Ishikawa (cell line): Measurements from ENCODE around the gene ARHGAP42.

Source experiments
- CEBPB ChIP-seq: IDR thresholded peaks from 2 replicates; pipeline ENCODE4 v1.6.1; 2012
- CREB1 ChIP-seq: IDR thresholded peaks from 2 replicates; pipeline ENCODE4 v1.6.1; 2012; ENCODE audit warnings: low read depth
- EGR1 ChIP-seq: IDR thresholded peaks from 2 replicates; pipeline ENCODE4 v1.6.1; 2012
- EP300 ChIP-seq: IDR thresholded peaks from 2 replicates; pipeline ENCODE4 v1.6.1; 2012; ENCODE audit warnings: borderline replicate concordance
- FOXM1 ChIP-seq: IDR thresholded peaks from 2 replicates; pipeline ENCODE4 v1.6.1; 2012; ENCODE audit warnings: low read depth, borderline replicate concordance
- MAX ChIP-seq: IDR thresholded peaks from 2 replicates; pipeline ENCODE4 v1.6.1; 2012
- NFIC ChIP-seq: IDR thresholded peaks from 2 replicates; pipeline ENCODE4 v1.6.1; 2012
- RAD21 ChIP-seq: IDR thresholded peaks from 2 replicates; pipeline ENCODE4 v1.6.1; 2012; ENCODE audit warnings: low read depth
- TAF1 ChIP-seq: IDR thresholded peaks from 2 replicates; pipeline ENCODE4 v1.6.1; 2012; ENCODE audit warnings: low read depth, mild to moderate bottlenecking
- TCF12 ChIP-seq: IDR thresholded peaks from 2 replicates; pipeline ENCODE4 v1.6.1; 2012; ENCODE audit warnings: low read depth
- TEAD4 ChIP-seq: IDR thresholded peaks from 2 replicates; pipeline ENCODE4 v1.6.1; 2012
- YY1 ChIP-seq: IDR thresholded peaks from 2 replicates; pipeline ENCODE4 v1.6.1; 2012; ENCODE audit warnings: low read depth
- ZBTB7A ChIP-seq: IDR thresholded peaks from 2 replicates; pipeline ENCODE4 v1.6.1; 2012; ENCODE audit warnings: low read depth
- TF ChIP-seq, protein P1 (sequence below): IDR thresholded peaks from 2 replicates; pipeline ENCODE4 v1.6.1; 2012
- TF ChIP-seq, protein P2 (sequence below): IDR thresholded peaks from 2 replicates; pipeline ENCODE4 v1.6.1; 2012; ENCODE audit warnings: low read depth, mild to moderate bottlenecking

Gene ARHGAP42

DNA sequence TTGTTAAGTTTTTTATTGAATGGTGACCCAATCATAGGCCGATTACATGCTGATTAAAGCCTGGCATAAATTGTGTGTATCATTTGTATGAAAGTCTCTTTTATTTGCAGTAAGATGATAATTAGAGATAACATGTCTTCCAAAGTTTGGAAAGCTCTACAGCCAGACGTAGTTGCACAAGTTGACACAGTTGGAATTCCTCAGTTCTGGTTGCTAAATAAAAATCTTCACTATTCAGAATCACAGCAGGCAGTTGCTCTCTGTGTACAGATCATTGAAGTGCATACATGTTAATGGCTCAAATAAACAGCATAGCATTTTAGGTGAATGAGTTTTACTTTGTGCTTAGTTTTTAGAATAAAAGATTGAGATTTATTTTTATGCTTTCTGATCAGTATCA is 69.5 kb downstream of the ARHGAP42 start:
- TF ChIP-seq, protein P1, sequence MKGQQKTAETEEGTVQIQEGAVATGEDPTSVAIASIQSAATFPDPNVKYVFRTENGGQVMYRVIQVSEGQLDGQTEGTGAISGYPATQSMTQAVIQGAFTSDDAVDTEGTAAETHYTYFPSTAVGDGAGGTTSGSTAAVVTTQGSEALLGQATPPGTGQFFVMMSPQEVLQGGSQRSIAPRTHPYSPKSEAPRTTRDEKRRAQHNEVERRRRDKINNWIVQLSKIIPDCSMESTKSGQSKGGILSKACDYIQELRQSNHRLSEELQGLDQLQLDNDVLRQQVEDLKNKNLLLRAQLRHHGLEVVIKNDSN: no peak
- no peak for TF ChIP-seq CREB1
- no peak for TF ChIP-seq TAF1
- TF ChIP-seq NFIC: no peak
- no peak for TF ChIP-seq TEAD4
- no peak for TF ChIP-seq YY1

- no peak for TF ChIP-seq FOXM1
These were observed 70.6 kb downstream of the ARHGAP42 start for GRCh38 chr11:100757646-100758045.

DNA sequence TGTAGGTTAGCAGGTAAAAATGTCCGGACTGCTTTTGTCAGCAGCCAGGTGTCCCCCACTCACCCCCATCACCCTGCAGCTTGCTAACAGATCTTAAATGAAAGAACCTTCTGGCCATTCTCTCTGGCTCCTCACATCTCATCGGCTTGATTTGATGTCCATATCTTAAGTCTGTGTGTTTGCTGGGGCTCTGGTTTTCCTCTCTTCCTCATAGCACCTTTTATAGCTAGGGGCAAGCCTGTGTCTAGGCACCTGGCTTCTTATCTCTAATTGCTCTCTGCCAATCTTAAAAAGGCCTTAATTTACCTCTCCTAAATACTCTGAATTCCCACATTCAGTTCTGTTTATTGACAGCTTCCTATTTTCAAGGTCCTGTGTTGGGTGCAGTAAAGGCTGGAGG is 72.0 kb downstream of the ARHGAP42 start:
- TF ChIP-seq NFIC (no peak), RAD21 (no peak), MAX (no peak), EP300 (no peak), YY1 (no peak), TAF1 (no peak), FOXM1 (no peak)
- TF ChIP-seq, protein P1: no peak

GRCh38 chr11:100759856-100760255 is 72.8 kb downstream of the ARHGAP42 start:
- TF ChIP-seq, protein P1: no peak
- TF ChIP-seq FOXM1 (no peak), ZBTB7A (no peak), EP300 (no peak), MAX (no peak)
- TF ChIP-seq, protein P2, sequence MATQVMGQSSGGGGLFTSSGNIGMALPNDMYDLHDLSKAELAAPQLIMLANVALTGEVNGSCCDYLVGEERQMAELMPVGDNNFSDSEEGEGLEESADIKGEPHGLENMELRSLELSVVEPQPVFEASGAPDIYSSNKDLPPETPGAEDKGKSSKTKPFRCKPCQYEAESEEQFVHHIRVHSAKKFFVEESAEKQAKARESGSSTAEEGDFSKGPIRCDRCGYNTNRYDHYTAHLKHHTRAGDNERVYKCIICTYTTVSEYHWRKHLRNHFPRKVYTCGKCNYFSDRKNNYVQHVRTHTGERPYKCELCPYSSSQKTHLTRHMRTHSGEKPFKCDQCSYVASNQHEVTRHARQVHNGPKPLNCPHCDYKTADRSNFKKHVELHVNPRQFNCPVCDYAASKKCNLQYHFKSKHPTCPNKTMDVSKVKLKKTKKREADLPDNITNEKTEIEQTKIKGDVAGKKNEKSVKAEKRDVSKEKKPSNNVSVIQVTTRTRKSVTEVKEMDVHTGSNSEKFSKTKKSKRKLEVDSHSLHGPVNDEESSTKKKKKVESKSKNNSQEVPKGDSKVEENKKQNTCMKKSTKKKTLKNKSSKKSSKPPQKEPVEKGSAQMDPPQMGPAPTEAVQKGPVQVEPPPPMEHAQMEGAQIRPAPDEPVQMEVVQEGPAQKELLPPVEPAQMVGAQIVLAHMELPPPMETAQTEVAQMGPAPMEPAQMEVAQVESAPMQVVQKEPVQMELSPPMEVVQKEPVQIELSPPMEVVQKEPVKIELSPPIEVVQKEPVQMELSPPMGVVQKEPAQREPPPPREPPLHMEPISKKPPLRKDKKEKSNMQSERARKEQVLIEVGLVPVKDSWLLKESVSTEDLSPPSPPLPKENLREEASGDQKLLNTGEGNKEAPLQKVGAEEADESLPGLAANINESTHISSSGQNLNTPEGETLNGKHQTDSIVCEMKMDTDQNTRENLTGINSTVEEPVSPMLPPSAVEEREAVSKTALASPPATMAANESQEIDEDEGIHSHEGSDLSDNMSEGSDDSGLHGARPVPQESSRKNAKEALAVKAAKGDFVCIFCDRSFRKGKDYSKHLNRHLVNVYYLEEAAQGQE: no peak

DNA sequence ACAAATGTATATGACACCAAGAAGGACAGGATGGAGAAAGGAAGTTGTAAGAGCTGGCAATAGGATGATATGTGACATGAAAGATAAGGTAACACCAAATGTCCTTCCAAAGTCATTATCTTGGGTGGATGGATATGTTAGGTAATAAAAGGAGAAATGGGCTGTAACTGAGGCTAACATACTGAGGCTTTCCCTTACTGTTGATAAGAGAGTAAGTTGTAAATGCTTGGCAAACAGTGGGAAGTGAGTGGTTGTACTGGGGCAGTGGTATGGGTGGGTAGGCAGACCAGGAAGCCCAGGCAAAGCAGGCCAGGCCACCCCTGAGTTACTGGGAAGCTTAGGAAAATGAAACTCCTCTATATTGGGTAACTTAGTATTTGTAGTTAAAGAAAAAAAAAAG is 73.7 kb downstream of the ARHGAP42 start:
- no peak for TF ChIP-seq TEAD4
- no peak for TF ChIP-seq MAX
- no peak for TF ChIP-seq CEBPB
- TF ChIP-seq FOXM1: no peak
- no peak for TF ChIP-seq ZBTB7A
- TF ChIP-seq TAF1: no peak
- TF ChIP-seq YY1: no peak
- TF ChIP-seq EP300: no peak
- TF ChIP-seq CREB1: no peak
- no peak for TF ChIP-seq EGR1
- TF ChIP-seq, protein P2: no peak
- no peak for TF ChIP-seq NFIC
- TF ChIP-seq RAD21: no peak
- no peak for TF ChIP-seq TCF12
- TF ChIP-seq, protein P1: no peak

- no peak for TF ChIP-seq TCF12
- no peak for TF ChIP-seq NFIC
- TF ChIP-seq EGR1: no peak
- TF ChIP-seq MAX: no peak
- no peak for TF ChIP-seq CEBPB
- no peak for TF ChIP-seq CREB1
- no peak for TF ChIP-seq TAF1
- TF ChIP-seq RAD21: no peak
- no peak for TF ChIP-seq TEAD4
- TF ChIP-seq, protein P2: no peak
- no peak for TF ChIP-seq ZBTB7A
- TF ChIP-seq EP300: no peak
- TF ChIP-seq YY1: no peak
- TF ChIP-seq, protein P1: no peak
- TF ChIP-seq FOXM1: no peak
These were observed 74.8 kb downstream of the ARHGAP42 start for GRCh38 chr11:100761841-100762240.
